ENCODE measurements around the gene TH.
"Not testable (repeated sequence)": the region's sequence is repeated elsewhere in the genome, so short reads cannot be mapped to it uniquely, and the experiment has no call there.

DNA sequence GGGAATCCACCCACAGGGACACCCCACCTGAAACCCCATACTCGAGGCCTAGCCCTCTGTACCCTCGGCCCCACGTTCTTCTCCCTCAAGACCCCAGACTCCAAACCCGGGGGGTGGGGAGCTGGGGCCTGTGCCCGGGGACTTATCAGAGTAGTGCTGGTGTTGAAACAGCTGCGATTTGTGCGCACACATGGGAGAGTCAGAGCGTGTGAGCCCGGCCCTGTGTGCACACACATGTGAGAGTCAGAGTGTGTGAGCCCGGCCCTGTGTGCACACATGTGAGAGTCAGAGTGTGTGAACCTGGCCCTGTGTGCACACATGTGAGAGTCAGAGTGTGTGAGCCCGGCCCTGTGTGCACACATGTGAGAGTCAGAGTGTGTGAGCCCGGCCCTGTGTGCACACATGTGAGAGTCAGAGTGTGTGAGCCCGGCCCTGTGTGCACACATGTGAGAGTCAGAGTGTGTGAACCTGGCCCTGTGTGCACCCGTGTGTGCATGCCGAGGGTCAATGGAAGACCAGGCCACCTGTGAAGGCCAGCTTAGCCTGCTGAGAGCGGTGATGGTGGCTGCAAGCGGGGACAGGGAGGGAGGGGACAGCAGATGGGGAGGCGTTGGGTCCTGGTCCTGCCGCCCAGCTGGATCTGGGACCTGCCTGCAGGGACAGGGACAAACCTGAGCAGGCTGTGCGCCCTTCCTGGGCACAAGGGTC lies 22.4 kb upstream of the TH start:
- not testable (repeated sequence) for TF ChIP-seq POLR2A, POLR2AphosphoS5, EP300 (IDR thresholded peaks at IDR 0.05)
- TF ChIP-seq, protein P1, sequence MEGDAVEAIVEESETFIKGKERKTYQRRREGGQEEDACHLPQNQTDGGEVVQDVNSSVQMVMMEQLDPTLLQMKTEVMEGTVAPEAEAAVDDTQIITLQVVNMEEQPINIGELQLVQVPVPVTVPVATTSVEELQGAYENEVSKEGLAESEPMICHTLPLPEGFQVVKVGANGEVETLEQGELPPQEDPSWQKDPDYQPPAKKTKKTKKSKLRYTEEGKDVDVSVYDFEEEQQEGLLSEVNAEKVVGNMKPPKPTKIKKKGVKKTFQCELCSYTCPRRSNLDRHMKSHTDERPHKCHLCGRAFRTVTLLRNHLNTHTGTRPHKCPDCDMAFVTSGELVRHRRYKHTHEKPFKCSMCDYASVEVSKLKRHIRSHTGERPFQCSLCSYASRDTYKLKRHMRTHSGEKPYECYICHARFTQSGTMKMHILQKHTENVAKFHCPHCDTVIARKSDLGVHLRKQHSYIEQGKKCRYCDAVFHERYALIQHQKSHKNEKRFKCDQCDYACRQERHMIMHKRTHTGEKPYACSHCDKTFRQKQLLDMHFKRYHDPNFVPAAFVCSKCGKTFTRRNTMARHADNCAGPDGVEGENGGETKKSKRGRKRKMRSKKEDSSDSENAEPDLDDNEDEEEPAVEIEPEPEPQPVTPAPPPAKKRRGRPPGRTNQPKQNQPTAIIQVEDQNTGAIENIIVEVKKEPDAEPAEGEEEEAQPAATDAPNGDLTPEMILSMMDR (IDR thresholded peaks at IDR 0.05) = not testable (repeated sequence)

Measured in upper lobe of left lung (tissue), 4 donors.